ENCODE results near the gene FRG2C.
"Not testable (repeated sequence)": the region's sequence is repeated elsewhere in the genome, so short reads cannot be mapped to it uniquely, and the experiment has no call there.

The FRG2C gene

GRCh38 chr3:75669348-75670297, 5.5 kb downstream of the FRG2C start:
- in situ Hi-C loops (cut with MboI; ENCODE audit: low sequenced_read_pairs): not testable (repeated sequence)

DNA sequence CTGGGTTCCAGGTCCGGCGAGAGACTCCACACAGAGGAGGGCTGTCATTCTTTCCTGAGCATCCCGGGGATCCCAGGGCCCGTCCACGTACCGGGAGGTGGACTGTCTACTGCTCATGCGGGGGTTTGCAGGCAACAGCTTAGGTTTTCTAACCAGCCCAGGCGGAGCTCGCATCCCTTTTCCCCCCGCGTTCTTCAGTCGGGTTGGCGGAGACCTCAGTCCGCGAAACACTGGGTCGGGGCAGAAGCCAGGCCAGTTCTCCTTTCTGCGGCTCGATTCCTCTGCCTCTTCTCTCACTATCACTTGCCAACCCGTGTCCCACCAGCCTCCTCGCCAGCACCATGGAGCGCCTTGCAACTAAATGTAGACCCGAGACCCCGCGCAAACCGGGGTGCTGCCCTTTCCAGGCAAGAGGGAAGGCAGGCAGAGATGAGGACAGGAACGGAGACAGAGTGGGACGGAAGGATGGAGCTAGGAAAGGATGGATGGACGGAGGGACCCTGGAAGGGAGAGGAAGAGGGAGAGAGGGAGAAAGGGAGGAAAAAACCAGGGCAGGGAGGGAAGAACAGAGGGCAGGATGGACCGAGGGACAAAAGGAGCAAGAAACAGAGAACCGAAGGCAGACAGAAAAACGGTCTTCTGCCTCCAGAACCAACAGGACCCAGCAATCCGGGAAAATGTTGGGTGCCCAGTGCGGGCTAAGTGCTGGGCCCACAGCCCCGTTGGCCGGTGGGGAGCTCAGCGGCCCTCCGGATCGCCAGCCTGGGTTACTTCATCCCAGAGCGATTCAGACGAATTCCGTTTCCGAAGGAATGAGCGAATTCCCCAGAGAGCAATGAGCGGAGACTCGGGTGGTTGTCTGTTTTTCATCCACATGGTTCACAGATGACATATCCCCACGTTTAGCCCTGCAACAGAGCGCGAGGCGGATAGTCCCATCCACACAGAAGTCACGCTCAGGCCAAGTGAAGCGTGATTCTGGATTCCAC, 6.5 kb downstream of the FRG2C start:
- in situ Hi-C loops (cut with MboI; ENCODE audit: low sequenced_read_pairs): not testable (repeated sequence)

DNA sequence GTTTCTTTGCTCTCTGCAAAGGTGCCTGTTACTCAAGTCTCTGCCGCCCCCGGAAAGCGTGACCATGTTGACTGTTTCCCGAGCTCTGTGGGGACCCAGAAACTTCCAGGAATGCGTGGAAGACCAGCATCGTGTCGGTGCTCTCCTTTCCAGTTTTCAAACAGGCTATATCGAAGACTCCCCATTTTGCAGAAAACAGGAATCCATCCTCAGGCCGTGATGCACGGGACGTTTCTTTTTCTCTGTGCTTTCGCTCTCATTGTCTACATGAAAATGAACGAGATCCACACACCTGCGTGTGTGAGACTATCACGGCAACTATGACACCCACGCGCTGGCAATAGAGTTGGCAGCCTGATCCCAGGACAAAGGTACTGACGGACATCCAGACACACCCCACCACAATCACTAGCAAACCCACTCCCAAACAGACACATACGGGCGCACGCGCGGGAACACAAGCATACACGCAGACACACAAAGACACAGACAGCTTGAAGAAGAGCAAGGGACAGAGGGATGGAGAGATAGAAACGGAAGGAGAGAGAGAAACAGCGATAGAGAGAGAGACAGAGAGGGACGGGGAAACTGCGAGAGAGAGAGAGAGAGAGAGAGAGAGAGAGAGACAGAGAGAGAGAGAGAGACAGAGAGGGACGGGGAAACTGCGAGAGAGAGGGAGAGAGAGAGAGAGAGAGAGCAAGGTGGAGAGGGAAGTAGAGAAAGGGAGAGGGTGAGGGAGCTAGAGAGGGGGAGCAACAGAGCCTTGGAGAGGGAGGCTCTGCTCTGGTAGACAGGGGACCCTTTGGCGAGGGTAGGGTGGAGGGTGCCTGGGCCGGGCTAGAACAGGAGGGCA, 7.4 kb downstream of the FRG2C start:
- in situ Hi-C loops (cut with MboI; ENCODE audit: low sequenced_read_pairs): not testable (repeated sequence)

DNA sequence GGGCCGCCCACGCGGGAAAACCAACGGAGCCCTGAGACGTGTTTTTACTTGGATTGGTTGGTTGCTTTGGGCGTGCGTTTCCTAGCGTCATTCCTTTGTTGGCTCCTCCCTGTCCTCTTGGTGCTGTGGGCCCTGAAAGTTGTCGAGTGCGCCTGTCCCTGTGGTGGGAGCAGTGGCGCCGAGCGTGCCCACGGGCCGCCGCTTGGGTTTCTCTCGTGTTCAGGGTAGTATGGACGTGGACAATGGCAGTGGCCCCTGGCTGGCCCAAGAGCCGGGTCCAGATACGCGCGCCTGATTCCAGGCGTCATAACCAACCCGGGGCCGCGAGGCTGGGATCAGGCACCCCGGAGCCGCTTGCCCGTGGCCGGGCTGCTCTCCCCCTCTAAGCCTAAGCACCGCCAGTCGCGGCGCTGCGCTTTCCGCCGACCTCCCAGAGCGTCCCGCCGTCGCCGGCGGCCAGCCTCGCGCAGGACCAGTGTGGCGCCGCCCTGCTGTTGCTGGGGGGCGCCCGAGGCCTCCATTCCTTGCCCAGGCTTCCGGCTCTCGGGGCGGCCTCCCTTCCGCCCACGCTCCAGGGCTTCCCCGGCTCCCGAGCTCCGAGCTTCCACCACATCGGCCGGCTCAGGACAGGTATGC, 8.1 kb downstream of the FRG2C start:
- in situ Hi-C loops (cut with MboI; ENCODE audit: low sequenced_read_pairs): not testable (repeated sequence)

- in situ Hi-C loops (cut with MboI; ENCODE audit: low sequenced_read_pairs): not testable (repeated sequence)
Measured at GRCh38 chr3:75683965-75684364, 19.8 kb downstream of the FRG2C start.

- in situ Hi-C loops (cut with MboI; ENCODE audit: low sequenced_read_pairs): no loop called here
Measured at GRCh38 chr3:75687323-75687722, 23.2 kb downstream of the FRG2C start.

DNA sequence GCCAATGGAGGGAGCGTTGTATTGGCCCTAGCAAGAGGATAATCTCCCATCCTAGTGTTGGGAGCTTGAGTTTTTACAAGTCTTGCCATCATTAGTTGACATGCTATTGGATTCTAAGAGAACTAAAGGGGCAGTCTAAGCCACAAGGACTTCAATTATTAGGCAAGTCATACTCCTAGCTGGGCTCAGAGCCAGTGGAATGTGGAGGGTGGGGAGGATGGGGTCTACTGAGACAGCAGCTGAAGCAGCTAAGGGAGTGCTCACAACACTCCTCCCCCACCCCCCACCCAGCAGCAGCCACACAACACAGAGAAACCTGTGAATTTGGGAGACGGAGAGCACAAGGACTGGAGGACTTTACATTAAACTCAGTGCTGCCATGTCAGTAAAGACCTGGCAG, 27.9 kb downstream of the FRG2C start:
- in situ Hi-C loops (cut with MboI; ENCODE audit: low sequenced_read_pairs): no loop called here

All from hTERT RPE-1 (cell line).